ENCODE results near the gene DUSP22. TPM values are rescaled to one million over a fixed set of nuclear protein-coding genes. Genes with fewer than 3 reads are reported as not detected.
"Not testable (repeated sequence)": the region's sequence is repeated elsewhere in the genome, so short reads cannot be mapped to it uniquely, and the experiment has no call there.

Gene DUSP22
- total RNA-seq, 8 experiments from 2014 or later, result 17.1 to 46.5 (median 18.5) TPM

GRCh38 chr6:322259-322930 is 30.1 kb downstream of the DUSP22 start:
- peaks cover 0 to 2% of the 10 kb centered on the region in 2 donors for H3K4me1 ChIP-seq (replicated peaks in 1 of 2)
- 28 to 81% (median 64%) methylated on average over 2 to 13 of the region's 14 CpGs for WGBS, 10 experiments
- ATAC-seq (replicated peaks in 6 of 8), result no peak
- H3K27ac ChIP-seq, result no peak overlapping the region
- in situ Hi-C loops (cut with MboI; ENCODE audit: low pct_unique_long_range_greater_than_20kb in 2 of 9, low sequenced_read_pairs in 9 of 9, unreplicated experiment in 9 of 9), result no loop called here
- no peak overlapping the region for H3K4me3 ChIP-seq

DNA sequence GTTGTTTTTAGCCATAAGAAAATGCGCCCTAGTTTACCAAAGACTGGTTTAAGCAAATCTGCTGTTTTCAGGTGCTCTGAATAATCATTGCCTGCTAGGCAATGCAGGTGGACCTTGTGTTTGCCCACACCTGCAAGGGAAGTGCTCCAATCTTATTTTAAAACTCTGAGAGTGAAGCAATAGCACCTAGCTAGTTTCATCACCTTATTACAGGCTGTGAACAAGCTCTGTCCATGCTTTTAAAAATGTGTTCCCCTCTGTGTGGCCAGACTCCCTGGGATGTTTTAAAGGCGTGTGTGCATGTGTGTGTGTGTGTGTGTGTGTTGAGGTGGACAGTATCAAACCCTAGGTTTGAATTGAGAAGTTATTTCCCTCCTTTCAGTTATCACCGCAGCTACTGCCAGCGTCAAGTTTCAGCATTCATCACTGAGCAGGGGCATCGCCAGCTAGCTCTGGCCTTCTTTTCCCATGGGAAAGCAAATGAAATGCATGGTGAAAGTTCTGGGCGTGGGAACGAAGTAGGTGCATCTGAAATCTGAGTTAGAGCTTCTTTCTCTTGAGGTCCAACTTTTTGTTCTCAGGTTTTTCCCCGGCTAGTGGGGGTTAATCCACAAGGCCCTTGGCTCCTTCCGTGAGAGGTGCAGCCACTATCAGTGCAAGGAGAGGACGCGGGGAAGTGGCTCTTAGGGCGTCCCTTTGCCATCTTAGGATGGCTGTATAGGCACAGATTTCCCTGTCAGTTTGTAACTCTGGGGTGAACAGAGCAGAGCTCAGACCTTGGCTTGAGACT is 30.8 kb downstream of the DUSP22 start:
- H3K27ac ChIP-seq, result no peak overlapping the region
- ATAC-seq (replicated peaks in 6 of 8), result no peak
- H3K4me3 ChIP-seq, result no peak overlapping the region
- WGBS, 10 experiments, result 30 to 69% (median 52%) methylated on average over 1 to 12 of the region's 12 CpGs
- no peaks in the 10 kb centered on the region for H3K4me1 ChIP-seq (replicated peaks in 1 of 2)
- in situ Hi-C loops (cut with MboI; ENCODE audit: low pct_unique_long_range_greater_than_20kb in 2 of 9, low sequenced_read_pairs in 9 of 9, unreplicated experiment in 9 of 9), result no loop called here

GRCh38 chr6:323730-324088 is 31.4 kb downstream of the DUSP22 start:
- Histone ChIP-seq H3K4me1 (replicated peaks in 1 of 2) (no peaks in the 10 kb centered on the region), H3K4me3 (no peak overlapping the region), H3K27ac (no peak overlapping the region)
- WGBS, 10 experiments, result 45 to 83% (median 61%) methylated on average over 4 of the region's 4 CpGs
- in situ Hi-C loops (cut with MboI; ENCODE audit: low pct_unique_long_range_greater_than_20kb in 2 of 9, low sequenced_read_pairs in 9 of 9, unreplicated experiment in 9 of 9), result no loop called here
- ATAC-seq (replicated peaks in 6 of 8), result peak in 2 of 8 experiments; percentile 11 to 17

- peak in 2 of 8 experiments; percentile 12 to 17 for ATAC-seq (replicated peaks in 6 of 8)
- H3K4me1 ChIP-seq (replicated peaks in 1 of 2), result no peaks in the 10 kb centered on the region
- in situ Hi-C loops (cut with MboI; ENCODE audit: low pct_unique_long_range_greater_than_20kb in 2 of 9, low sequenced_read_pairs in 9 of 9, unreplicated experiment in 9 of 9), result no loop called here
- H3K27ac ChIP-seq, result no peak overlapping the region
- H3K4me3 ChIP-seq, result no peak overlapping the region
- WGBS, 10 experiments, result 28 to 79% (median 67%) methylated on average over 2 to 17 of the region's 19 CpGs; no CpG with 5 or more reads in 1 of the 10 experiments
Measured at GRCh38 chr6:324116-324728, 31.9 kb downstream of the DUSP22 start.

DNA sequence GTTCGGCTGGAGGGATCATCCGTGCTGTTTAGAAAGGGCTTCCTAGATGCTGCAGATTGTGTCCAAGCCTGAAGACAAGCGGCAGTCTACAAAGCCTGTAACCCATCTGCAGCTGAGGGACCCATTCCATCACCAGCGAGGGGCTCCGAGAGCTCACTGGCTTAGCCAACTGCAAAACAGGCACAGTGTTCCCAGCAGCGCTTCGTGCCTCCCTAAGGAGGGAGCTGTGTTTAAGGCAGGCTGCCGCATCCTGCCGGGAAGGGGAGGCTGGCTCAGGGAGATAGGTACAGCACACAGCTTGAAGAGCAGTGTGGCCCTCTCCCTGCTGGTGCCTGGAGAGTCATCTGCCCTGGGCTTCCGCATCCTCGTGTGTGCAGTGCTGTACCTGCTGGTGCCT is 32.4 kb downstream of the DUSP22 start:
- in situ Hi-C loops (cut with MboI; ENCODE audit: low pct_unique_long_range_greater_than_20kb in 2 of 9, low sequenced_read_pairs in 9 of 9, unreplicated experiment in 9 of 9), result no loop called here
- peak in 1 of 8 experiments; percentile 9 for ATAC-seq (replicated peaks in 6 of 8)
- H3K4me3 ChIP-seq, result no peak overlapping the region
- H3K27ac ChIP-seq, result no peak overlapping the region
- H3K4me1 ChIP-seq (replicated peaks in 1 of 2), result no peaks in the 10 kb centered on the region
- 56 to 100% (median 72%) methylated on average over 2 to 11 of the region's 11 CpGs; no CpG with 5 or more reads in 1 of the 10 experiments for WGBS, 10 experiments

- H3K4me3 ChIP-seq; H3K4me1 ChIP-seq (replicated peaks in 1 of 2); H3K27ac ChIP-seq; ATAC-seq (replicated peaks in 6 of 8); in situ Hi-C loops (cut with MboI; ENCODE audit: low pct_unique_long_range_greater_than_20kb in 2 of 9, low sequenced_read_pairs in 9 of 9, unreplicated experiment in 9 of 9): not testable (repeated sequence)
- WGBS, 10 experiments, result 52 to 92% (median 73%) methylated on average over 2 to 7 of the region's 16 CpGs; no CpG with 5 or more reads in 2 of the 10 experiments
Measured at GRCh38 chr6:325161-325860, 33.0 kb downstream of the DUSP22 start.

DNA sequence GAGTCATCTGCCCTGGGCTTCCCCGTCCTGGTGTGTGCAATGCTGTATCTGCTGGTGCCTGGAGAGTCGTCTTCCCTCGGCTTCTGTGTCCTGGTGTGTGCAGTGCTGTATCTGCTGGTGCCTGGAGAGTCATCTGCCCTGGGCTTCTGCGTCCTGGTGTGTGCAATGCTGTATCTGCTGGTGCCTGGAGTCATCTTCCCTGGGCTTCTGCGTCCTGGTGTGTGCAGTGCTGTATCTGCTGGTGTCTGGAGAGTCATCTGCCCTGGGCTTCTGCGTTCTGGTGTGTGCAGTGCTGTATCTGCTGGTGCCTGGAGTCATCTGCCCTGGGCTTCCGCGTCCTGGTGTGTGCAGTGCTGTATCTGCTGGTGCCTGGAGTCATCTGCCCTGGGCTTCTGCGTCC is 33.8 kb downstream of the DUSP22 start:
- WGBS, 10 experiments, result 40 to 68% (median 55%) methylated on average over 1 to 6 of the region's 9 CpGs; no CpG with 5 or more reads in 1 of the 10 experiments
- H3K4me3 ChIP-seq, result not testable (repeated sequence)

DNA sequence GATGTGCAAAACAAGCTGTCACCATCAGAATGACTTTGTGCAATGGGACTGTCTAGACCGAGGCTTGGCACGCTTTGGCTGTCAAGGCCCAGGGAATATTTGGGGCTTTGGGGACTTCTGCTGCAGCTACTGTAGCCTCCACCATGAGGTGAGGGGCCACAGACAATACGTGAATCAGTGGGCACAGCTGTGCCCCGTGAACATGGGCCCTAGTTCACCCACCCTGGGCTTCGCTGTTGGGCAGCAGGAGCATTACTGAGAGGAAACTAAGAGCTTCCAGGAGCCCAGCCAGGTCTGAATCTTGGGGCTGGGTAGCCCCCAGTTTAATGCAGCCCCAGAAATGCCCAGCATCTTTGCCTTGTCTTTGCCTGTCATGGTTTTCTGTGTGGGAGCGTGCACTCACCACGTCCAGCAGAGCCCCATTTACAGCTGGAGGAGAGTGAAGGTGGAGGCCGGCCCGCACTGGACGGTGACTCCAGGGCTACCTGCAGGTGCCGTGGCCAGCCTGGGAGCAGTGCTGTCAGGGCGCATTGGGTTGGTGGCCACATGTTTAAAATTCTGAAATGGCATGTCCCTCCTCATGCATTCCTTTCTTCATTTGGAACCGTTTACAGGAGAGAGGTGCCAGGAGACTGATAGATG is 34.7 kb downstream of the DUSP22 start:
- 21 to 85% (median 68%) methylated on average over 2 to 13 of the region's 13 CpGs for WGBS, 10 experiments
- H3K27ac ChIP-seq, result no peak overlapping the region
- H3K4me3 ChIP-seq, result no peak overlapping the region
- in situ Hi-C loops (cut with MboI; ENCODE audit: low pct_unique_long_range_greater_than_20kb in 2 of 9, low sequenced_read_pairs in 9 of 9, unreplicated experiment in 9 of 9), result no loop called here
- ATAC-seq (replicated peaks in 6 of 8), result no peak
- H3K4me1 ChIP-seq (replicated peaks in 1 of 2), result no peaks in the 10 kb centered on the region

More for the DNA sequence above, 33.8 kb downstream of the DUSP22 start:
- ATAC-seq (replicated peaks in 6 of 8); in situ Hi-C loops (cut with MboI; ENCODE audit: low pct_unique_long_range_greater_than_20kb in 2 of 9, low sequenced_read_pairs in 9 of 9, unreplicated experiment in 9 of 9); H3K4me1 ChIP-seq (replicated peaks in 1 of 2); H3K27ac ChIP-seq: not testable (repeated sequence)

GRCh38 chr6:327538-328116 is 35.3 kb downstream of the DUSP22 start:
- Histone ChIP-seq H3K4me3 (no peak overlapping the region), H3K4me1 (replicated peaks in 1 of 2) (no peaks in the 10 kb centered on the region), H3K27ac (no peak overlapping the region)
- 16 to 88% (median 45%) methylated on average over 1 to 10 of the region's 10 CpGs for WGBS, 10 experiments
- ATAC-seq (replicated peaks in 6 of 8), result peak in 2 of 8 experiments; percentile 8 to 18
- in situ Hi-C loops (cut with MboI; ENCODE audit: low pct_unique_long_range_greater_than_20kb in 2 of 9, low sequenced_read_pairs in 9 of 9, unreplicated experiment in 9 of 9), result no loop called here

DNA sequence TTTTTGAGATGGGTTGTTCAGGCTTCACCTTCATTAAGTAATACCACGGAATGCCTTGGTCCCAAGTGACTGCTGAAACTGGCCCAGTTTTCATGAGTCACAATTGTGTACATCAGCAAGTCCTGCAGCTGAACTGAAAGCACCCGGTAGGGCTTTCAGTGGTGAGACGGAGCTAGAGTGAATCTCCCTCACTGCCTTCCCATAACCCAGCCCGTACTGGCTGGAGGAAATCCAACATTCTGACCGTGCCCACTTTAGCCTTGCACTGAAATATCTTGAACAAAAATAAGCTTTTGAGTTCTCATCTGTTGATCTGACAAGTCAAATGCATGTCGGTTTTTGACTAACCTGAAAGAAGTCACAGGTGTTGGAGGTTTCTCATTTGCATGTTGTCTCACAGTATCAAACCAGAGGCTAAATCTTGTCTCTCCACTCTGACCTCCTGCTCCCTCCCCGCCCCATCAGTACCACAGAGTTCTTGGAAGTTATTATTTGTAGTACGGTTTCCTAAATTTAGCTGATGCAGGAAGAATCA is 35.9 kb downstream of the DUSP22 start:
- ATAC-seq (replicated peaks in 6 of 8), result peak in 4 of 8 experiments; percentile 39 to 96 (median 73)
- Histone ChIP-seq H3K4me3 (no peak overlapping the region), H3K27ac (no peak overlapping the region), H3K4me1 (replicated peaks in 1 of 2) (no peaks in the 10 kb centered on the region)
- in situ Hi-C loops (cut with MboI; ENCODE audit: low pct_unique_long_range_greater_than_20kb in 2 of 9, low sequenced_read_pairs in 9 of 9, unreplicated experiment in 9 of 9), result no loop called here
- 13 to 60% (median 44%) methylated on average over 4 to 8 of the region's 8 CpGs for WGBS, 10 experiments

GRCh38 chr6:328924-329323 is 36.6 kb downstream of the DUSP22 start:
- no peak overlapping the region for H3K4me3 ChIP-seq
- no peaks in the 10 kb centered on the region for H3K4me1 ChIP-seq (replicated peaks in 1 of 2)
- 33 to 88% (median 53%) methylated on average over 2 to 7 of the region's 7 CpGs for WGBS, 10 experiments
- in situ Hi-C loops (cut with MboI; ENCODE audit: low pct_unique_long_range_greater_than_20kb in 2 of 9, low sequenced_read_pairs in 9 of 9, unreplicated experiment in 9 of 9), result no loop called here
- no peak overlapping the region for H3K27ac ChIP-seq
- no peak for ATAC-seq (replicated peaks in 6 of 8)

Measured in motor neuron (in vitro differentiated cells).